K562 (cell line): ENCODE data around the gene TSPAN1. TPM values are rescaled to one million over a fixed set of nuclear protein-coding genes. Genes with fewer than 3 reads are reported as not detected.

ENCODE experiments used
- E2F8 ChIP-seq: fragments of 450-650 bp; IDR thresholded peaks from 2 replicates; pipeline ENCODE4 v1.7.1; 2018; ENCODE audit warnings: mild to moderate bottlenecking, low read depth; ENCODE audit not compliant: partially characterized antibody
- HDAC1 ChIP-seq, 2 experiments: fragments of 450-650 bp; IDR thresholded peaks; 2 replicates each; pipeline ENCODE4 v1.6.1; 2016 to 2017; ENCODE audit warnings: inconsistent platforms in 1 of 2, mild to moderate bottlenecking in 1 of 2, moderate library complexity in 1 of 2
- HES1 ChIP-seq: fragments of 450-650 bp; IDR thresholded peaks from 2 replicates; pipeline ENCODE4 v1.6.1; 2016; ENCODE audit warnings: low read depth, mild to moderate bottlenecking, moderate library complexity
- MLLT1 ChIP-seq, 2 experiments: fragments of 450-650 bp; IDR thresholded peaks; 2 replicates each; pipeline ENCODE4 v1.6.1; 2016
- NCOA1 ChIP-seq: fragments of 450-650 bp; IDR thresholded peaks from 2 replicates; pipeline ENCODE4 v1.6.1; 2016; ENCODE audit warnings: low read depth
- RAD21 ChIP-seq, 2 experiments: fragments of 250-450 bp in 1 of 2; fragments of 450-650 bp in 1 of 2; sonication (Bioruptor Pico) in 1 of 2; formaldehyde crosslinking in 1 of 2; IDR thresholded peaks in 1 of 2; conservative IDR thresholded peaks in 1 of 2; 2 replicates each; pipeline versions ENCODE4 v1.4.0 to v1.8.0; 2020 to 2022; ENCODE audit warnings: mild to moderate bottlenecking in 2 of 2, moderate library complexity in 1 of 2
- SMARCA5 ChIP-seq: fragments of 450-650 bp; IDR thresholded peaks from 2 replicates; pipeline ENCODE4 v1.6.1; 2016
- TFE3 ChIP-seq: fragments of 450-650 bp; formaldehyde crosslinking; IDR thresholded peaks from 2 replicates; pipeline ENCODE4 v1.4.0; 2020; ENCODE audit warnings: mild to moderate bottlenecking, mixed read lengths
- ZBTB11 ChIP-seq, 3 experiments: fragments of 200-800 bp in 1 of 3; fragments of 250-450 bp in 1 of 3; fragments of 450-650 bp in 1 of 3; sonication (Bioruptor Pico) in 1 of 3; sonication (Bioruptor generic) in 1 of 3; formaldehyde crosslinking in 1 of 3; IDR thresholded peaks; 2 replicates each; pipeline versions ENCODE4 v1.6.1 to v1.8.0; 2016 to 2022; ENCODE audit warnings: mild to moderate bottlenecking in 2 of 3, missing genetic modification characterization in 2 of 3, missing compliant biosample characterization in 1 of 3, moderate library complexity in 1 of 3
- ZNF408 ChIP-seq: fragments of 250-450 bp; sonication (Bioruptor Pico); IDR thresholded peaks from 2 replicates; pipeline ENCODE4 v1.4.0; 2020; ENCODE audit warnings: low read depth, mild to moderate bottlenecking, moderate library complexity
- polyA plus RNA-seq, 8 experiments: library from polyadenylated mRNA; depleted of rRNA in 4 of 8; stranded (reverse) in 5 of 8; unstranded in 3 of 8; fragments of >200 nt; fragmentation: Nextera tagmentation in 2 of 8; fragmentation: Illumina TruSeq in 1 of 8; extraction: Ambion mirVana in 2 of 8; extraction: Trizol in 1 of 8; gene quantifications; 2 replicates each; pipeline versions ENCODE4 v1.2.1 to v1.2.3, GENCODE V29; 2011 to 2014; ENCODE audit warnings: inconsistent platforms in 1 of 8, missing spikeins in 1 of 8
- total RNA-seq, 7 experiments: library from RNA; depleted of rRNA in 6 of 7; stranded (reverse); fragments of >200 nt in 6 of 7; fragmentation: Illumina TruSeq in 2 of 7; extraction: Trizol in 2 of 7; gene quantifications; 2 replicates each; pipeline versions ENCODE4 v1.2.1 to v1.2.3, GENCODE V29; 2011 to 2021; ENCODE audit warnings: low replicate concordance in 1 of 7

Gene TSPAN1
- total and polyA plus RNA-seq, 9 of the 15 experiments (the other 6 are each of a cell fraction or from before 2014, with no cell fraction given) = 0.58 TPM; not detected in 8

GRCh38 chr1:46132529-46133180, 42.2 kb upstream of the TSPAN1 start, which contains the start of gene PIK3R3 (continued):
- TF ChIP-seq ZBTB11 (CRISPR knock-in tag; IDR thresholded peaks at IDR 0.05) (no peak), ZNF408 (CRISPR knock-in tag) (no peak), TFE3 (CRISPR knock-in tag) (no peak), HDAC1 (IDR thresholded peaks at IDR 0.05) (peak in 1 of 2 experiments; percentile 70; a peak in 1 of 4 replicates), MLLT1 (IDR thresholded peaks at IDR 0.05) (peak; percentile 5 to 82; a peak in 1 of 4 replicates), RAD21 (CRISPR knock-in tag; conservative IDR thresholded peaks at IDR 0.05 in 1 of 2, IDR thresholded peaks at IDR 0.05 in 1 of 2) (no peak), SMARCA5 (no peak), HES1 (peak; percentile 89), NCOA1 (peak; percentile 74), E2F8 (peak; percentile 70)
